ENCODE results near the gene GPX4. TPM values are rescaled to one million over a fixed set of nuclear protein-coding genes. Genes with fewer than 3 reads are reported as not detected.

Gene GPX4
- total RNA-seq, 2 donors from 2014 or later: 152 to 157 TPM

GRCh38 chr19:1057176-1057855 lies 46.5 kb upstream of the GPX4 start:
- no peak for DNase-seq
- Histone ChIP-seq H3K27ac (no peak overlapping the region), H3K4me3 (no peak overlapping the region), H3K27me3 (no peaks in the 10 kb centered on the region), H3K4me1 (no peaks in the 10 kb centered on the region), H3K9me3 (no peaks in the 10 kb centered on the region), H3K36me3 (replicated peaks in 1 of 2; ENCODE audit: insufficient read depth in 1 of 2, low read depth in 2 of 2) (no peaks in the 10 kb centered on the region)
- 53 to 69% methylated on average over 2 to 3 of the region's 3 CpGs for WGBS, 2 donors
- no peak for ATAC-seq
- TF ChIP-seq CTCF (IDR thresholded peaks at IDR 0.05) (no peak), POLR2A (IDR thresholded peaks at IDR 0.05) (no peak)
- intact Hi-C loops (cut with DNase I): no loop called here

- Histone ChIP-seq H3K9me3 (no peaks in the 10 kb centered on the region), H3K27ac (no peak overlapping the region), H3K27me3 (no peaks in the 10 kb centered on the region), H3K4me3 (no peak overlapping the region), H3K4me1 (no peaks in the 10 kb centered on the region), H3K36me3 (replicated peaks in 1 of 2; ENCODE audit: insufficient read depth in 1 of 2, low read depth in 2 of 2) (no peaks in the 10 kb centered on the region)
- intact Hi-C loops (cut with DNase I): no loop called here
- DNase-seq: no peak
- no peak for ATAC-seq
- WGBS, 2 donors: 92 to 93% methylated on average over 4 to 5 of the region's 5 CpGs
- TF ChIP-seq CTCF (IDR thresholded peaks at IDR 0.05) (no peak), POLR2A (IDR thresholded peaks at IDR 0.05) (no peak)
These were observed 45.7 kb upstream of the GPX4 start for GRCh38 chr19:1058112-1058511.

GRCh38 chr19:1060689-1061088 lies 43.1 kb upstream of the GPX4 start:
- intact Hi-C loops (cut with DNase I): no loop called here
- ATAC-seq (no peak), DNase-seq (no peak)
- 77 to 89% methylated on average over 1 to 5 of the region's 5 CpGs for WGBS, 2 donors
- peaks cover 17% of the 10 kb centered on the region for H3K4me1 ChIP-seq
- TF ChIP-seq POLR2A (IDR thresholded peaks at IDR 0.05) (no peak), CTCF (IDR thresholded peaks at IDR 0.05) (no peak)
- no peak overlapping the region for H3K27ac ChIP-seq
- no peaks in the 10 kb centered on the region for H3K36me3 ChIP-seq (replicated peaks in 1 of 2; ENCODE audit: insufficient read depth in 1 of 2, low read depth in 2 of 2)
- no peaks in the 10 kb centered on the region for H3K9me3 ChIP-seq
- H3K4me3 ChIP-seq: no peak overlapping the region
- H3K27me3 ChIP-seq: no peaks in the 10 kb centered on the region

GRCh38 chr19:1061987-1062386 lies 41.8 kb upstream of the GPX4 start:
- Histone ChIP-seq H3K9me3 (no peaks in the 10 kb centered on the region), H3K4me3 (no peak overlapping the region), H3K27me3 (peaks cover 0 to 8% of the 10 kb centered on the region in 2 donors), H3K36me3 (replicated peaks in 1 of 2; ENCODE audit: insufficient read depth in 1 of 2, low read depth in 2 of 2) (no peaks in the 10 kb centered on the region), H3K4me1 (peaks cover 30% of the 10 kb centered on the region), H3K27ac (no peak overlapping the region)
- DNase-seq: no peak
- no peak for ATAC-seq
- intact Hi-C loops (cut with DNase I): no loop called here
- 95% methylated on average over 16 to 20 of the region's 20 CpGs for WGBS, 2 donors
- TF ChIP-seq POLR2A (IDR thresholded peaks at IDR 0.05) (no peak), CTCF (IDR thresholded peaks at IDR 0.05) (no peak)

- WGBS, 2 donors: 85 to 94% methylated on average over 15 to 16 of the region's 17 CpGs
- ATAC-seq (no peak), DNase-seq (no peak)
- intact Hi-C loops (cut with DNase I): no loop called here
- peaks cover 0 to 13% of the 10 kb centered on the region in 2 donors for H3K27me3 ChIP-seq
- no peaks in the 10 kb centered on the region for H3K9me3 ChIP-seq
- TF ChIP-seq CTCF (IDR thresholded peaks at IDR 0.05) (no peak), POLR2A (IDR thresholded peaks at IDR 0.05) (no peak)
- H3K4me1 ChIP-seq: peaks cover 35% of the 10 kb centered on the region
- no peak overlapping the region for H3K4me3 ChIP-seq
- no peaks in the 10 kb centered on the region for H3K36me3 ChIP-seq (replicated peaks in 1 of 2; ENCODE audit: insufficient read depth in 1 of 2, low read depth in 2 of 2)
- H3K27ac ChIP-seq: no peak overlapping the region
These were observed 41.3 kb upstream of the GPX4 start for GRCh38 chr19:1062387-1063029.

Measured in body of pancreas (tissue), 4 donors.